ENCODE data around the gene DMRT3. TPM values are rescaled to one million over a fixed set of nuclear protein-coding genes. Genes with fewer than 3 reads are reported as not detected.

The DMRT3 gene
- total and polyA plus RNA-seq, 10 of the 15 experiments (the other 5 are each of a cell fraction or from before 2014, with no cell fraction given): 0.06 to 0.11 TPM; not detected in 8

DNA sequence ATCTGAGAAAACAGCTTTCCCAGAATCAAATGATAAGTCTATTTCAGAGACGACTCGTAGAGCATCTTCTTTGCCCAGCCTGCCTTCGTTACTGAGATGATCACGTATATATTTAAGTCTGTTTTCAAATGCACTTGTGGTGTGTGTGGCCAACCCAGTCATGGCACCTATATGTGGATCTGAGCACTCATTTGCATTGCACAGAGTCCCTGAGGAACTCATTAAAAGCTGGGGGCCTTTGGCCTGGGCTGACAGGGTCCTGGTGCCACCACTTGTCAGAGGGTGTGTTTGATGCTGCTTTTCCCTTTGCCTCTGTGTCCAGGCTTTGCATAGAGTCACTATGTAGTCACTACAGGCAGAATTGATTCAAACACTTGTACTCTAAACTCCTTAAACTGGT, 17.4 kb upstream of the DMRT3 start:
- Histone ChIP-seq H3K79me2 (ENCODE audit: control insufficient read depth, insufficient read depth, low read length) (no peaks in the 10 kb centered on the region), H3K27ac (ENCODE audit: control insufficient read depth, insufficient read depth) (no peak overlapping the region), H3K4me2 (ENCODE audit: control insufficient read depth, insufficient read depth) (no peak overlapping the region), H3K9ac (ENCODE audit: control insufficient read depth, insufficient read depth, low read length) (no peak overlapping the region), H2AFZ (ENCODE audit: control insufficient read depth, low read depth, low read length) (no peak overlapping the region), H3K27me3 (replicated peaks in 1 of 2; ENCODE audit: control insufficient read depth in 2 of 2, insufficient read depth in 2 of 2, low read length in 1 of 2) (peaks cover 0 to 3% of the 10 kb centered on the region in 2 experiments; a peak in 3 of 4 replicates), H3K36me3 (ENCODE audit: control insufficient read depth in 2 of 2, insufficient read depth in 2 of 2, low read length in 1 of 2) (no peaks in the 10 kb centered on the region), H4K20me1 (ENCODE audit: control insufficient read depth, insufficient read depth) (no peaks in the 10 kb centered on the region), H3K9me3 (replicated peaks; ENCODE audit: control insufficient read depth, insufficient read depth, low read length) (no peaks in the 10 kb centered on the region), H3K4me1 (ENCODE audit: control insufficient read depth, insufficient read depth, low read length) (no peaks in the 10 kb centered on the region), H3K4me3 (no peak overlapping the region)
- ATAC-seq (peak; percentile 53), DNase-seq (ENCODE audit: low read depth, low spot score) (no peak), FAIRE-seq (no peak)
- 36% methylated on average over 4 of the region's 4 CpGs for WGBS (ENCODE audit: insufficient coverage, insufficient replicate concordance, low lambda C conversion rate, missing lambda C conversion rate)
- SMC1A ChIA-PET (ENCODE audit: uncharacterized antibody, unreplicated experiment): interaction anchor here (1.2 kb wide), 1 partner anchor 346 kb away, joined by 4 read pairs; no protein-coding TSS in a partner anchor
- no TSS peak for BruUV-seq (replicated peaks)
- CTCF ChIA-PET: interaction anchor here (1.1 kb wide), 1 partner anchor 8 kb away, joined by 5 read pairs; no protein-coding TSS in a partner anchor
- in situ Hi-C loops (cut with MboI) (no loop called here), intact Hi-C loops (cut with micrococcal nuclease; ENCODE audit: unreplicated experiment) (no loop called here)
- RAD21 ChIA-PET (ENCODE audit: unreplicated experiment): no interaction called here
- no peak for TF ChIP-seq SIX5 (IDR thresholded peaks at IDR 0.05; ENCODE audit: low read depth, low read length, severe bottlenecking)
- no peak for TF ChIP-seq MEF2A (IDR thresholded peaks at IDR 0.05; ENCODE audit: insufficient read depth, low read depth, low read length)
- TF ChIP-seq, protein P1, sequence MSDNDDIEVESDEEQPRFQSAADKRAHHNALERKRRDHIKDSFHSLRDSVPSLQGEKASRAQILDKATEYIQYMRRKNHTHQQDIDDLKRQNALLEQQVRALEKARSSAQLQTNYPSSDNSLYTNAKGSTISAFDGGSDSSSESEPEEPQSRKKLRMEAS (IDR thresholded peaks at IDR 0.05; ENCODE audit: low read depth, low read length): no peak
- TF ChIP-seq, protein P2, sequence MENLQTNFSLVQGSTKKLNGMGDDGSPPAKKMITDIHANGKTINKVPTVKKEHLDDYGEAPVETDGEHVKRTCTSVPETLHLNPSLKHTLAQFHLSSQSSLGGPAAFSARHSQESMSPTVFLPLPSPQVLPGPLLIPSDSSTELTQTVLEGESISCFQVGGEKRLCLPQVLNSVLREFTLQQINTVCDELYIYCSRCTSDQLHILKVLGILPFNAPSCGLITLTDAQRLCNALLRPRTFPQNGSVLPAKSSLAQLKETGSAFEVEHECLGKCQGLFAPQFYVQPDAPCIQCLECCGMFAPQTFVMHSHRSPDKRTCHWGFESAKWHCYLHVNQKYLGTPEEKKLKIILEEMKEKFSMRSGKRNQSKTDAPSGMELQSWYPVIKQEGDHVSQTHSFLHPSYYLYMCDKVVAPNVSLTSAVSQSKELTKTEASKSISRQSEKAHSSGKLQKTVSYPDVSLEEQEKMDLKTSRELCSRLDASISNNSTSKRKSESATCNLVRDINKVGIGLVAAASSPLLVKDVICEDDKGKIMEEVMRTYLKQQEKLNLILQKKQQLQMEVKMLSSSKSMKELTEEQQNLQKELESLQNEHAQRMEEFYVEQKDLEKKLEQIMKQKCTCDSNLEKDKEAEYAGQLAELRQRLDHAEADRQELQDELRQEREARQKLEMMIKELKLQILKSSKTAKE (IDR thresholded peaks at IDR 0.05; ENCODE audit: low read depth, poor library complexity, severe bottlenecking): no peak
- no peak for TF ChIP-seq SPI1 (IDR thresholded peaks at IDR 0.05; ENCODE audit: borderline replicate concordance, insufficient read depth, low read depth, low read length)
- no peak for TF ChIP-seq CHD1 (IDR thresholded peaks at IDR 0.05; ENCODE audit: low read depth, low read length)
- no peak for TF ChIP-seq KDM1A (IDR thresholded peaks at IDR 0.05; ENCODE audit: borderline replicate concordance)
- no peak for TF ChIP-seq NR2C1 (IDR thresholded peaks at IDR 0.05)
- TF ChIP-seq, protein P3, sequence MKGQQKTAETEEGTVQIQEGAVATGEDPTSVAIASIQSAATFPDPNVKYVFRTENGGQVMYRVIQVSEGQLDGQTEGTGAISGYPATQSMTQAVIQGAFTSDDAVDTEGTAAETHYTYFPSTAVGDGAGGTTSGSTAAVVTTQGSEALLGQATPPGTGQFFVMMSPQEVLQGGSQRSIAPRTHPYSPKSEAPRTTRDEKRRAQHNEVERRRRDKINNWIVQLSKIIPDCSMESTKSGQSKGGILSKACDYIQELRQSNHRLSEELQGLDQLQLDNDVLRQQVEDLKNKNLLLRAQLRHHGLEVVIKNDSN (IDR thresholded peaks at IDR 0.05; ENCODE audit: borderline replicate concordance, extremely low read length, insufficient read depth, low read depth, low read length): no peak
- TF ChIP-seq LARP7 (IDR thresholded peaks at IDR 0.05): no peak
- no peak for TF ChIP-seq MYB (IDR thresholded peaks at IDR 0.05; ENCODE audit: borderline replicate concordance, low read depth, low read length)
- TF ChIP-seq BMI1 (IDR thresholded peaks at IDR 0.05; ENCODE audit: borderline replicate concordance): no peak
- no peak for TF ChIP-seq RAD51 (IDR thresholded peaks at IDR 0.05)
- TF ChIP-seq SREBF1 (IDR thresholded peaks at IDR 0.05; ENCODE audit: low read length): no peak
- TF ChIP-seq, protein P4, sequence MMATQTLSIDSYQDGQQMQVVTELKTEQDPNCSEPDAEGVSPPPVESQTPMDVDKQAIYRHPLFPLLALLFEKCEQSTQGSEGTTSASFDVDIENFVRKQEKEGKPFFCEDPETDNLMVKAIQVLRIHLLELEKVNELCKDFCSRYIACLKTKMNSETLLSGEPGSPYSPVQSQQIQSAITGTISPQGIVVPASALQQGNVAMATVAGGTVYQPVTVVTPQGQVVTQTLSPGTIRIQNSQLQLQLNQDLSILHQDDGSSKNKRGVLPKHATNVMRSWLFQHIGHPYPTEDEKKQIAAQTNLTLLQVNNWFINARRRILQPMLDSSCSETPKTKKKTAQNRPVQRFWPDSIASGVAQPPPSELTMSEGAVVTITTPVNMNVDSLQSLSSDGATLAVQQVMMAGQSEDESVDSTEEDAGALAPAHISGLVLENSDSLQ (IDR thresholded peaks at IDR 0.05): no peak
- no peak for TF ChIP-seq BRCA1 (IDR thresholded peaks at IDR 0.05; ENCODE audit: low read depth, low read length)
- TF ChIP-seq, protein P5, sequence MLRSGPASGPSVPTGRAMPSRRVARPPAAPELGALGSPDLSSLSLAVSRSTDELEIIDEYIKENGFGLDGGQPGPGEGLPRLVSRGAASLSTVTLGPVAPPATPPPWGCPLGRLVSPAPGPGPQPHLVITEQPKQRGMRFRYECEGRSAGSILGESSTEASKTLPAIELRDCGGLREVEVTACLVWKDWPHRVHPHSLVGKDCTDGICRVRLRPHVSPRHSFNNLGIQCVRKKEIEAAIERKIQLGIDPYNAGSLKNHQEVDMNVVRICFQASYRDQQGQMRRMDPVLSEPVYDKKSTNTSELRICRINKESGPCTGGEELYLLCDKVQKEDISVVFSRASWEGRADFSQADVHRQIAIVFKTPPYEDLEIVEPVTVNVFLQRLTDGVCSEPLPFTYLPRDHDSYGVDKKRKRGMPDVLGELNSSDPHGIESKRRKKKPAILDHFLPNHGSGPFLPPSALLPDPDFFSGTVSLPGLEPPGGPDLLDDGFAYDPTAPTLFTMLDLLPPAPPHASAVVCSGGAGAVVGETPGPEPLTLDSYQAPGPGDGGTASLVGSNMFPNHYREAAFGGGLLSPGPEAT (IDR thresholded peaks at IDR 0.05; ENCODE audit: low read depth): no peak
- no peak for TF ChIP-seq NR2F1 (conservative IDR thresholded peaks at IDR 0.05)
- TF ChIP-seq SP1 (IDR thresholded peaks at IDR 0.05; ENCODE audit: low read depth, low read length): no peak
- TF ChIP-seq ESRRA (IDR thresholded peaks at IDR 0.05; ENCODE audit: low read length): no peak
- POLR2A ChIA-PET: no interaction called here

All from GM12878 (cell line).